Measurements from ENCODE around the gene LRFN5.
"Not testable (repeated sequence)": the region's sequence is repeated elsewhere in the genome, so short reads cannot be mapped to it uniquely, and the experiment has no call there.

LRFN5 gene

DNA sequence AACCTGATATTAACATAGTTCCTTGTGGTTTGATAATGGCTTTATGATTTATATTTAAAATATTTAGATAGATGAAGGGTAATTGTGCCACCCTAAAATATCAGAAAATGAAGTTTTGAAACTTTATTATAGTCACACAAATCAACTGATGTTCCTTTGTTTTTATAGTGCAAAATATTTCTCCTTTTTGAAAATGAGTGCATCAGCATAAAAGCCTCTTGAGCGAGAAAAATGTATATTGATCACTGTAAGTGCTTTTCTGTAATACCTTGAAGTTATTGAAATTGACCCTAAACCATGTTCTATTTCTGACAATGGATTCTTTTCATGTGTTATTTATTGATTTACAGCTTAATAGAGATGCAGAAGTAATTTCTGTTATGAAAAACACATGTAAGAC, 35.0 kb downstream of the LRFN5 start:
- DNase-seq: no peak

DNA sequence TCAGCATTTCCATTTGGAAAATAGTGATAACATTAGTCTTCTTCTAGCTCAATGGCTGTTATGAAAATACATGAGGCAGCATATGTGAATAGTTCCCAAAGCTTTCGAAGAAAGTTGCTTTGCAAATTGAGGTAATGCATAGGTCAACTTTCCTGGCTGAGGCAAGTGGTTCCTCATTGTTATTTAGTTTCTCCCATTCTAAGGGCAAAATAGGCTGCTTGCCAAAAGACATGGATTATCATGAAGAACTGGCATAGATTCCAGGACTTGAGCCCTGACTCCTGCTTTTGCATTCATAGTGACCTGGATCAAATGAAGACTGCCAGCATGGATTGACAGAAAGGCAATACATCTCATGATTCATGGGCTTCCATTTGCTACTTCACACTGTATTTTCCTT, 35.7 kb downstream of the LRFN5 start:
- no peak for DNase-seq

DNA sequence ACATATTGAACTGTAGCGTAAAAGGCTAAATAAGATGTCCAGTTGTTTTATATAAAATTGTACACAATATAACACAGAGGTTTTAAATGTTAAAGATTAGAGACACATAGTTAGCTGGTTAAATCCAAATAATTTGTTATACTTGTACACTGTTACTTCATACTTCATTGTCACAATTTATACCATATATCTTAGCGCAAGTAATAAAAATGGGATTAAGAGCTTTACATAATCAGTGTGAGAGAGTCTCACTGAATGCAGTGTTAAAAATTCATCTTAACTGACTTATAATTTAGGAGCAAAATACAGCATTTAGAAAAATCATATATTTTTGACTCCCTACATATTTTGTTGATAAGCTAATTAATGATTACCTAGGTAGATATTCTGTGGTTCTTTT, 36.1 kb downstream of the LRFN5 start:
- DNase-seq: no peak

DNA sequence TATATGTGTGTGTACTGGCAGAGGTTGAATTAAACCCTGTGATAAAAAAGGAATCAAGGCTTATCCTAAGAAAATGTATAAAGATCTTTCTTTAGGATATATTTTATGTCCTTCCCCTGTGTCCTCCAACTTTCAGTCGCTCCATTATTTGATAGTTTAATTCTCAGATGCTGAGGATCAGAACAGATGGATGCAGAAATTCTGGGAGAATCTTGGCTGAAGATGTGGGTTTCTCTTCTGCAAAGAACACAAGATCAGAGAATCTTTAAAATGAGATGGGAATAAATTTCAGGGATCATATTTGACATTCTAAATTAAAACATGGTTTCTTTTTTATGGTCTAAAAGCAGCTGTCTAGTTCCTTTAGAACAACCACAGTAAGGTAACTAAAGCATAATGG, 37.9 kb downstream of the LRFN5 start:
- no peak for DNase-seq

DNA sequence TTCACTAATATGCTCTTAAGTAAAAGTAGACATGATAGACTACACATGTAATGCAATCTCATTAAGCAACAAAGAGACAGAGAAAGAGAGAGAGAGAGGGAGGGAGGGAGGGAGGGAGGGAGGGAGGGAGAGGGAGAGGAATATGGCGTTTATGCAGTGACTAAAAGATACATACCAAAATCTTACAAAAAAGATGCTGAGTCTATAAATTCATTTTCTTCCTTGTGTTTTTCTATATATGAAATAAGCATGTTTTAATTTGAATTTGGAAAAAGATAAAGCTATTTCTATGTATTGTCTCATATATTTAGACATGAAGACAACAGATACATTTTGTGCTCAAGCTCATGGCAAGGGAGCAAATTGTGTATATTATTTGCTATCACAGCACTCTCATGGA, 44.1 kb downstream of the LRFN5 start:
- no peak for DNase-seq

DNA sequence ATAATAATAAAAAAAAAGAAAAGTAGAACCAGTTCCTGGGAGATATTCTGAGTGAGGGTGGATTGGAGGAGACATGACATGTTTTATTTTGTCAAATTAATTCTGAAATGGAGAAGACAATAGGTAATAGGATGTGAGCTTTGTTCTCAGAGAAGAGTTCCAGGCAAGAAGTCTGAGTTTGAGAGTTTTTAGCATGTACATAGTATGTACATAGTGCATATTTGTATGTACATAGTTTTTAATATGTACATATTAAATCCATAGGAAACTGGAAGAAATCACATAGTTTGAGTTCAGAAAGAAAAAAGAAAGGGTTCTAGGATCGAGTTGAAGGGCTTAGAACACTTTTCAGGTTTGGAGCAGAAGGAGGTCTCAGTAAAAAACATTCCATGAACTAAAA, 47.5 kb downstream of the LRFN5 start:
- no peak for DNase-seq

DNA sequence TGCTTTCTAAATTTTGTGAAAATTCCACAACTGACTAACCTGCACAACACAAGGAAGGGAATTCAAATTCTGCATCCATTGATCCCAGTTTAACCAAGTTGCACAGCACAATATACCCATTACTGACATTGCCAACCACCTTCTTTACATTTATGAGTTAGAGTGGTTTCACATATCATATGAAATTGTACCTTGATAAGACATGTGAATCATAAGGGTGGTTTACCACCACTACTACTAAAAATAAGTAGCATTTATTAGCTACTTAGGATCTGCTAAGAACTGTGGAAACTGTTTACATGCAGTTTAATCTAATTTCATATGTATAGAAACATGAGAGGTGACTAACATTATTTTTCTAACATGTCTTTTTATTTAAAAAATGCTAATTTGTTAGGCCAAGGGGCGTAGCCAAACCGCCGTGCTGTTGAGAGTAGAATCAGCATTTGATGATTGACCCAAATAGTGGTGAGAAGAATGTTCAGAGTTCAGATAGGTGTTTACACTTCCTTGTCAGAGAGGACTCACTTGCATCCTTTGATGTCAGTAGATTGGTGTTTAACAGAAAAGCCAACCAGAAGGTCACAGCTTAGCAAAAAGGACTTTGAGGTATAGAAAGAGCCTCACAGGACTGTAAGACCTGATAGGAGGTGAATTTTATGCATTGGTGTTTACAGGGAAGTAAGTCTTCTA, 56.2 kb downstream of the LRFN5 start:
- no peak for DNase-seq

DNA sequence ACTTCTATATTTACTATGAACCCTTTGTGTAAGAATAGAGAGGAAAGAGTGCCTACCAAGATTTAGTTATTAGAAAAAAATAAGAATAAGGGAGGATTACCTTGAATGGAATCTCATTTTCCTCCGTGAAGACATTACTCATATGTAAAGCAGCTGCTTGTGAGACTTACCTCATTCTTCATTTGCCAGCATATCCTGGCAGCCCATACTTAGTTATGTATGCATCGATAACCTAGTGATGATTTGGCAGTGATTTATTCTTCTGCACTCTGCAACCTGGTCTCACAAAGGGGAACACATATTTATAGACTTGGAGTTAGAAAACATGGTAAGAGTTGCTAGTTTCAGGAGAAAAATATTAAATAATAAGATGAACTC, 56.8 kb downstream of the LRFN5 start:
- no peak for DNase-seq

DNA sequence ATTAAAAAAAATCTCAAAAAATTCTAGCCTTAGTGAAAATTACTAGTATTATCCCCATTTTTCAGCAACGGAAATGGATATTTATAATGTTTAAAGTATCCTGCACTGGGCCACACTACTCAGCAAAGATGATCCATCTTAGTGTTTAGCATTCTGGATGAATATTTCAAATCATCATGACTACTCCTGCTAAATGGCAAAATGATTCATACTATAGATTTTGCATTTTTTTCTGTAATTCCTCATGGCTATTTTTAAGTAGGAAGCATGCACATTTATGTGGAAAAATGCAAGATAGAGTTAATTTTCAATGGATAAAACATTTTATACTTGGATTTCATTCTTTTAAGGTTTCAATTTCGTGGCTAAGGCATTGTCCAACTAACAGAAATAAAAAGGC, 59.6 kb downstream of the LRFN5 start:
- no peak for DNase-seq

DNA sequence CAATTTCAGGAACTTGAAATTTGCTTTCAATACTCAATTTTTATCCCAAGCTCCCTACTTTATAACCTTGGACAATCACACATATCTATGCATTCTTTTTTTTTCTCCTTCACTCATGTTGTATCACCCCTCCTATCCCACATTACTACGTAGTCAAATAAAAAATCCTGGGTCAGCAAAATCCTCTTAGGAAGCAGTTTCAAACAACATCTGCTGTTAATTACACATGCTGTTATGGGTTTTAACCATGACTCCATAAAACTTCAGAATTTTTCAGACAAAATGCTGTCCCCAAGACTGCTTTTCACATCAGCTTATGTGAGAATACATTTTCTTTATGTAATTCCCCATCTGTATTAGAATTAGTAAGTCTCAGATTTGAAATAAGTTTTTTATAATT, 61.7 kb downstream of the LRFN5 start:
- no peak for DNase-seq

DNA sequence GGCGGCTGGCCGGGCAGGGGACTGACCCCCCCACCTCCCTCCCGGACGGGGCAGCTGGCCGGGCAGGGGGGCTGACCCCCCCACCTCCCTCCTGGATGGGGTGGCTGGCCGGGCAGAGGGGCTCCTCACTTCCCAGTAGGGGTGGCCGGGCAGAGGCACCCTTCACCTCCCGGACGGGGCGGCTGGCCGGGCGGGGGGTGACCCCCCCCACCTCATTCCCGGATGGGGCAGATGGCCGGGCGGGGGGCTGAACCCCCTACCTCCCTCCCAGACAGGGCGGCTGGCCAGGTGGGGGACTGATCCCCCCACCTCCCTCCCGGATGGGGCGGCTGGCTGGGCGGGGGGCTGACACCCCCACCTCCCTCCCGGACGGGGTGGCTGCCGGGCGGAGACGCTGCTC, 66.9 kb downstream of the LRFN5 start:
- not testable (repeated sequence) for DNase-seq

DNA sequence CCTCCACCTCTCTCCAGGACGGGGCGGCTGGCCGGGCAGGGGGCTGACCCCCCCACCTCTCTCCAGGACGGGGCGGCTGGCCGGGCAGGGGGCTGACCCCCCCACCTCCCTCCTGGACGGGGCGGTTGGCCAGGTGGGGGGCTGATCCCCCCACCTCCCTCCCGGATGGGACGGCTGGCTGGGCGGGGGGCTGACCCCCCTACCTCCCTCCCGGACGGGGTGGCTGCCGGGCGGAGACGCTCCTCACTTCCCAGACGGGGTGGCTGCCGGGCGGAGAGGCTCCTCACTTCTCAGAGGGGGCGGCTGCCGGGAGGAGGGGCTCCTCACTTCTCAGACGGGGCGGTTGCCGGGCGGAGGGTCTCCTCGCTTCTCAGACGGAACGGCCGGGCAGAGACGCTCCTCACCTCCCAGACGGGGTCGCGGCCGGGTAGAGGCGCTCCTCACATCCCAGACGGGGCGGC, 67.9 kb downstream of the LRFN5 start:
- DNase-seq: not testable (repeated sequence)

DNA sequence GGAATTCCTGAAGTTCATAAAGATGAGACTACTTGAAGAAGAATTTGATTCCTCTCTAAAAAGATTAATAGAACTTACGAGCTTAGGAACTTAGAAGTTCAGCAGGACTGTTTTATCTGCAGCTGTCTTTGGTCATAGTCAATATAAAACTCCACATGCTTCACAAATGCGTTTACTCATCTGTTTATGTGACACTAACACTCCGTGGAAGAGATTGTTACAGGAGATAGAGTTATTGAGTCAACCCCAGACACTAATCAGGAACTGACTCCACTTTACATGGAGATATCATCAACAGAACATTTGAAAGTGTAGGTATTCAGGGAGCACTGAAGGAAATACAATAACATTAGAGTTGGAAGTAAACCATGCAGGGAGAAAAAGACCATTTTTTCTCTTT, 92.8 kb downstream of the LRFN5 start:
- DNase-seq: no peak

DNA sequence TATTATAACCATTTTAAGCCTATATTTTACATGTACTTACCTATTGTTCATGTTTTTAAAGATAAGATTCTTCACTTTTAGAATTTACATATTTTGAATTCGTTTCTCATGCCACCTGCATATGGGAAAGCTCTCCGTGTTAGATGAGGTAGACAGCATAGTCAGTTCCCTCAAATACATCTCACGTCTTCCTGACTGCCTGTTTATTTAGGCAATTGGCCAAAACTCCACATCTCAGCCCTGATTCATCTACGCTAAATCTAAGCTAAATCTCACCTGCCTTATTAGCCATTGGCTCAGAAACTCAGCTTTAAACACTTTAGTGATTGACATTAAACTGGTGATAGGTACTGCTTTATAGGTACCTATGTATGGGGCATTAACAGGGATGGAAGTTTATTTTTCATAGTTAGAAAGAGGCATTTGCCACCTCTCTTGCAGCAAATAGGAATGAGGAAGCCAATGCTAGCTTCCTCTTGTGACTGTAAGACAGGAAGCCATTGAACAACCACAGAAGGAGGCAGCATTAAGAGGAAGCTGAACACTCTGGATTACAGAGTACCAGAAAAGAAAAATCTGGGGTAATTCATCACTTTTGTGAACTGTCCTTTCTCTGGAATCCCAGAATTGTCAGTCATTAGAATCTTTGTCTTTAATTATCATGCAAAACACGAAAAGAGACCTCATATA, 111.9 kb downstream of the LRFN5 start:
- DNase-seq: no peak

DNA sequence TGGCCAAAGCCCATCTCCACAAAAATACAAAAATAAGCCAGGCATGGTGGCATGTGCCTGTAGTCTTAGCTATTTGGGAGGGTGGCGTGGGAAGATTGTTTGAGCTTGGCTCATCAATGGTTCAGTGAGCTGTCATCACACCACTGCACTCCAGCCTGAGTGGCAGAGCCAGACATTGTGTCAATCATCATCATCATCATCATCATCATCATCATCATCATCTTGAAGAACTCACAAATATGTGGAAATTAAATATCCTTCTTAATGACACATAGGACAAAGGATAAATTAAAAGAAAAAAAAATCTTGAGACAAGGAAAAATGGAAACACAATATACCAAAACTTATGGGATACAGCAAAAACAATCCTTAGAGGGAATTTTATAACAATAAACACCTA, 132.5 kb downstream of the LRFN5 start:
- DNase-seq: no peak

DNA sequence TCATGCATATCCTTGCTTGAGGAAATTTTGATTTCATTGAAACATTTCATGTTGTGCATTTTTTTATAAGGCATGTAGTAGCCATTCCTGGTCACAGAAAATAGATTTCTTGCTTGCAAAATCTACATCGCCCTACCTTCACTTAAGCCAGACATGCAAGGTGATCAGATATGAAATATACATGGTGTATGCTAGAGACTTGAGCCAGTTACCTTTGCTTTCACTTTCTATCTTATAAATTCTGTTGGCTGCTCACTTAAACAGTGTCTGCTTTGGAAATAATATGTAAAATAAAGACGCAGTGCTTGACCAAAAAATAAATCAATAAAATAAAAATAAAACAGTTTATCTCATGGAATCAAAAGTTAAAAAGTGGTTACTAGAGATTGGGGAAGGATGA, 136.5 kb downstream of the LRFN5 start:
- no peak for DNase-seq

DNA sequence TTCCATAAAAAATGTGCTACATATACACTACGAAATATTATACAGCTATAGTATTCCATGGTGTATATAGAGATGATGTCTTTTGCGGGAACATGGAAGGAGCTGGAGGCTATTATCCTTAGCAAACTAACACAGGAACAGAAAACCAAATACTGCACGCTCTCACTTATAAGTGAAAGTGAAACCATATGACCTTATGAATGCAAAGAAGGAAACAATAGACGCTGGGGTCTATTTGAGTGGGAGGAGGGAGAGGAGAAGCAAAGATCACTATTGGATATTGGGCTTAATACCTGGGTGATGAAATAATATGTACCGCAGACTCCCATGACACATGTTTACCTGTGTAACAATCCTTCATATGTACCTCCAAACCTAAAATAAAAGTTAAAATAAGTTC, 142.8 kb downstream of the LRFN5 start:
- DNase-seq: peak; percentile 2

DNA sequence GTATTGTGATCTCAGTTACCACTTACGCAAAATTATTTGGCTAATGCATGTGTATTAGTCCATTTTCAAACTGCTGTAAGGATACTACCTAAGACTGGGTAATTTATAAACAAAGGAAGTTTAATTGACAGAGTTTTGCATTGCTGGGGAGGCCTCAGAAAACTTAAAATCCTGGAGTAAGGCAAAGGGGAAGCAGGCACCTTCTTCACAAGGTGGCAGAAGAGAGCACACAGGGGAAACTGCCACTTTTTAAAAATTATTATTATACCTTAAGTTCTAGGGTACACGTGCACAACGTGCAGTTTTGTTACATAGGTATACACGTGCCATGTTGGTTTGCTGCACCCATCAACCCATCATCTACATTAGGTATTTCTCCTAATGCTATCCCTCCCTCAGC, 143.9 kb downstream of the LRFN5 start:
- not testable (repeated sequence) for DNase-seq

DNA sequence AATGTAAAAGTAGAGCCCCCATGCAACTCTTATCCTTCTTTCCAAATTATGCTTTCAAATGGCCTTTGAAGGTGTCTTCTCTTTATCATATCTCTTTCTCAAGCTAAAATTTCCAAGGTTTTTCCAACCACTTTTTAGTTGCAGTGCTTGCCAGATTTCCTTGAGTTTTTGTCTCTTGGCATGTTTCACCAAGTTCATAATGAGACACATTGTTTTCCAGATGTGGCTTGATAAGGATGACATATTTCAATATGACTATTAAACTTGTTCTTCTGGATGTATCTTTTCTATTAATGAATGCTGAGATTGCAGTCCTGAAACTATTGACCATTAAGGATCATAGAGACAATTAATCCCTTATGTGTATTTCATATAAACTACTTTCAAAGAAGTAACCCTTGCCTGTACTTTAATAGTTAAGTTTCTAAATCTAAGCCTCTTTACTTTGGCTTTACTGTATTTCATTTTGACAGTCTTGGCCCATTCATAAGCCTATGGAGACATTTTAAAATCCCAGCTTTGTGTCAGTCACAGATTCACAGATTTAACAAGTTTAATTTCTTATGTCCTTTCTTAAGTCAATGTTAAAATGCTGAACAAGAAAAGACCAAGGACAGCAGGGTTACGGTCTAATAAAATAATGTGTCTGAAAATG, 151.5 kb downstream of the LRFN5 start:
- no peak for DNase-seq

DNA sequence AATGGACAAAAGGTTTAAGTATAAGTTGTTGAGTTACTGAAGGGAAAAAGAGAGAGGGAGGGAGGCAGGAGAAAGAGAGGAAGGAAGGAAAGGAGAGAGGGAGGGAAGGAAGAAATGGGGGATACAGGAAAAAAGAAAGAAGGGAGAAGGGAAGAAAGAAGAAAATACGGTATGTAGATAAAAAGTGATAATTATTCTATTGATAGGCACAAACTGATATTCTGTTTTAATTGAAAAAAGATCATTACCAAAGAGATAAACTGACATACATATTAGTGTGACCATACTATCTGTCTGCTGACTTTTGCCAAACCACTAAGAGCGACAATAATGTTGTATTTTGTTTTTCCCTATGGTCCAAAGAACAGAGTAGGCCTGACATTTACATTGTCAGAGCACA, 154.5 kb downstream of the LRFN5 start:
- DNase-seq: no peak

DNA sequence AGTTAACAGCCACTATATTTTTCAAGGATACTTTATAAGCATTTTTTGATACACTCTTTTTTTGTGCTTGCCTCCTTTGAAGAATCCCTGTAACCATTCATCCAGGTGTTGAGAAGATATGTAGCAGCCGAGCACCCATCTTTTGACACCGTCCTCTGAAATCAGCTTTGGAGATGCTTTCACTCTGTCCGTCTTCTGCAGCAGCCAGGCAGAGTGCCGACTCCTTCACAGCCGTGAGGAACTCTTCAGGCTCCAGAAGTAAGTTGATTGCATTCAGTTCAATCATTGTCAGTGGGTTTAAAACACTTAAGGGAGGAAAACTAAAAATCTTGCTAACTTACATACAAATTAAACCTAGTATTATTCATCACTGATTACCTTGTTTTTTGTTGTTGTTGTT, 160.1 kb downstream of the LRFN5 start:
- no peak for DNase-seq

DNA sequence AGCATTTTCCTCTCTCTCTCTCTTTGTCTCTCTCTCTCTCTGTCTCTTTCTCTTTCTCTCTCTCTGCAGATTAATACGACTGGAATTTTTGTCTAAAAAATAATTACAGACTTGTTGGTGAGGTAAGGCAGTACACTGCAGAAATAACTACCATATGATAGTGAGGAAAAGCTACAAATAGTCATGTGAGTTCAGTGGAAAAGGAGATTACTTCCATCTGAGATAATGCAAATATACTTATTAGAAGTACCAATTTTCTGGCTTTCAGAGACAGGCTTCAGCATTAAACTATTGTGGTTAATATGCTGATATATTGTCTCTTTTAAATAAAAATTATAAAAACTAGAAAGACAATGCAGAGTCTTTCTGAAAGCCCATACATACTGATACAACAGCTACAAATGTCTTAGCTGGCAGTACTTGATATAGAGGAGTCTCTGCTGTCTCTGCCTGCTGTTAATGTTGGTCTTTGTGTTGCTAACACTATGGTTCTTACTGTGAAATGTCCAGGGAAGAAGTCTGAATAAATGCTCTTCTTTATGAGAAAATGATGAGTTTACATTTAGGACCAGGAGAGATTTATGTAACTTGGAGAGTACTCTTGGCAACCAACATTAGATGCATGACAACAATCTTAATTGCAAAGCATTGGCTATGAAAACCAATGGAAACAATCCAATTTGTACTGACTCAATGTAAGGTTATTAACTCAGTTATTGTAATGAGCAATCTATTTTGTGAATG, 167.0 kb downstream of the LRFN5 start:
- no peak for DNase-seq

DNA sequence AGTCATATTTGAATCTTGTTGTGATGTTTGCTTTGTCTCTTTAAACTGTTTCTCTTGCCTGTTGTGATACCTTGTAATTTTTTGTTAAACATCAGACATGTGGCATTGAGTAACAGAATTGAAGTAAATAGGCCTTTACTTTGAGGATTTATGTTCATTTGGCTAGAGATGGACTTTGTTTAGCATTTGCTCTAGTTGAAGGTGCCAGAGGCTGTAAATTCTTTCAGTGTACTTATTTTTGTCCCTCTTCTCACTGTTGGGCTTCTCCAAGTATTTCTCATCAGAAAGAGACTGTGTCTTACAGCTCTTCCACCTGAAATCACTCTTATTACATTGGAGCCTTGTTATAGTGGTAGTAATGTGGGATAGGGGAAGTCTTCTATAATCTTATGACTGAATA, 175.8 kb downstream of the LRFN5 start:
- DNase-seq: no peak

DNA sequence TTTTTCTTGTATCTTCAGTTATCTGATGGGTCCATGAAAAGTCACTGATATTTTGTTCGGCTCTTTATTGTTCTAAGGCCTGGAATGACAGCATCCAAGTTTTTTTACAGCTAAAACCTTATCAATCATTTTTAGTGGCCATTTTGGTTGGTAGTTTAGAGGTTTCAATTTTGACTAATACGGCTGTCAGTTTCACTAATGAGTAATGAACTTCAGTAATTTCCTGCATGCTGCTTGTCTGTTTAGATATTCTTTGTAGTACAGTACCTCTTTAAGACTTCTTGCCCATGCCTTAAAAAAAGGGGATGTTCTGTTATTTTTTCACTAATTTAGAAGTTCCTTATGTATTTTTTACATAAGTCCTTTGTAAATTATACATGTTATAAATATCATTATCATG, 176.7 kb downstream of the LRFN5 start:
- no peak for DNase-seq
